Right lobe of liver (tissue), 6 donors: ENCODE results near the gene ICA1L. TPM values are rescaled to one million over a fixed set of nuclear protein-coding genes. Genes with fewer than 3 reads are reported as not detected.

Source experiments
- ATAC-seq, 4 donors: fragments of 200-7000 bp; cut with Tn5 transposase; one replicate each; pipeline ENCODE4 v1.9.1; 2020; ENCODE audit warnings: mild to moderate bottlenecking in 4 of 4, moderate library complexity in 4 of 4
- DNase-seq, 3 donors: peaks; one replicate each; pipeline ENCODE4 v3.0.0-alpha.2; 2020
- H3K27ac ChIP-seq, 3 donors: fragments of 200-600 bp; one replicate each; pipeline ENCODE4 v1.8.0; 2022
- H3K27me3 ChIP-seq, 2 donors: fragments of 200-600 bp; one replicate each; pipeline ENCODE4 v1.8.0; 2022
- H3K36me3 ChIP-seq, 4 donors: fragments of 200-600 bp; sonication (generic) in 1 of 4; one replicate each; pipeline versions ENCODE4 v1.5.1 to v1.8.0; 2017 to 2022; ENCODE audit warnings: control low read depth in 1 of 4
- H3K4me1 ChIP-seq, 4 donors: fragments of 200-600 bp; sonication (generic) in 1 of 4; one replicate each; pipeline versions ENCODE4 v1.5.1 to v1.8.0; 2017 to 2022; ENCODE audit warnings: control low read depth in 1 of 4
- H3K4me3 ChIP-seq, 3 donors: fragments of 200-600 bp; one replicate each; pipeline ENCODE4 v1.8.0; 2022
- H3K9me3 ChIP-seq, 4 donors: fragments of 200-600 bp; sonication (generic) in 1 of 4; one replicate each; pipeline versions ENCODE4 v1.5.1 to v1.8.0; 2017 to 2022; ENCODE audit warnings: control low read depth in 1 of 4
- CTCF ChIP-seq, 4 donors: fragments of 200-600 bp in 3 of 4; fragments of 450-650 bp in 1 of 4; IDR thresholded peaks; one replicate each; pipeline versions ENCODE4 v1.5.1 to v1.8.0; 2016 to 2022; ENCODE audit warnings: antibody characterized with exemption in 4 of 4, mild to moderate bottlenecking in 2 of 4
- POLR2A ChIP-seq: fragments of 450-650 bp; IDR thresholded peaks from one replicate; pipeline ENCODE4 v1.6.1; 2017; ENCODE audit warnings: antibody characterized with exemption, mild to moderate bottlenecking
- WGBS: methylation state at CpG from one replicate; pipeline ENCODE4 v1.1.6; 2018; ENCODE audit warnings: low coverage, low lambda C conversion rate; ENCODE audit not compliant: insufficient coverage; ENCODE audit errors: missing lambda C conversion rate; 5-methylcytosine and 5-hydroxymethylcytosine counted together
- intact Hi-C, 2 donors: fragments of 100-400 bp; cut with DNase I; formaldehyde crosslinking; loops; one replicate each; pipeline versions ENCODE4 v1.11.2 to v1.14.1; 2022
- total RNA-seq, 6 experiments: library from RNA; depleted of rRNA in 2 of 6; stranded (reverse); fragments of >200 nt in 2 of 6; fragmentation: NEBNext Ultra II Directional in 3 of 6; extraction: Animal tissue kit (Norgen Biotek cat#: 25700) in 3 of 6; gene quantifications; one replicate each; pipeline versions ENCODE4 v1.1.0 to v1.2.4, GENCODE V29; 2016 to 2023
- donor health status: DM: no; HTN: yes; CAD: no.
- donor health status: DM: no; HTN: no; CAD: no.
- donor health status: DM: no; HTN: no; CAD: no.
- donor health status: DM: no; HTN: yes; CAD: no.
- donor health status: DM: no; HTN: yes; CAD: no.

Gene ICA1L
- total RNA-seq, 6 experiments from 2014 or later = 0.07 to 0.53 (median 0.15) TPM

GRCh38 chr2:202757339-202757738, 114.2 kb downstream of the ICA1L start:
- Histone ChIP-seq H3K27me3 (no peaks in the 10 kb centered on the region), H3K27ac (no peak overlapping the region), H3K4me1 (no peaks in the 10 kb centered on the region), H3K4me3 (no peak overlapping the region), H3K36me3 (no peaks in the 10 kb centered on the region), H3K9me3 (no peaks in the 10 kb centered on the region)
- no peak for ATAC-seq
- 93% methylated on average over 5 of the region's 5 CpGs for WGBS
- intact Hi-C loops = no loop called here
- TF ChIP-seq CTCF (IDR thresholded peaks at IDR 0.05) (no peak), POLR2A (no peak)
- DNase-seq = no peak

- Histone ChIP-seq H3K4me1 (no peaks in the 10 kb centered on the region), H3K27me3 (no peaks in the 10 kb centered on the region), H3K27ac (no peak overlapping the region), H3K36me3 (no peaks in the 10 kb centered on the region), H3K4me3 (no peak overlapping the region), H3K9me3 (no peaks in the 10 kb centered on the region)
- DNase-seq (no peak), ATAC-seq (no peak)
- TF ChIP-seq CTCF (IDR thresholded peaks at IDR 0.05) = no peak
- TF ChIP-seq POLR2A = no peak
- 82% methylated on average over 3 of the region's 3 CpGs for WGBS
- intact Hi-C loops = no loop called here
Observed at GRCh38 chr2:202756598-202756997, 115.0 kb downstream of the ICA1L start.

GRCh38 chr2:202754936-202755335, 116.6 kb downstream of the ICA1L start:
- 86% methylated on average over 6 of the region's 6 CpGs for WGBS
- intact Hi-C loops = no loop called here
- Histone ChIP-seq H3K27me3 (no peaks in the 10 kb centered on the region), H3K9me3 (no peaks in the 10 kb centered on the region), H3K4me1 (no peaks in the 10 kb centered on the region), H3K4me3 (no peak overlapping the region), H3K27ac (no peak overlapping the region), H3K36me3 (no peaks in the 10 kb centered on the region)
- DNase-seq (no peak), ATAC-seq (no peak)
- TF ChIP-seq CTCF (IDR thresholded peaks at IDR 0.05) (no peak), POLR2A (no peak)

DNA sequence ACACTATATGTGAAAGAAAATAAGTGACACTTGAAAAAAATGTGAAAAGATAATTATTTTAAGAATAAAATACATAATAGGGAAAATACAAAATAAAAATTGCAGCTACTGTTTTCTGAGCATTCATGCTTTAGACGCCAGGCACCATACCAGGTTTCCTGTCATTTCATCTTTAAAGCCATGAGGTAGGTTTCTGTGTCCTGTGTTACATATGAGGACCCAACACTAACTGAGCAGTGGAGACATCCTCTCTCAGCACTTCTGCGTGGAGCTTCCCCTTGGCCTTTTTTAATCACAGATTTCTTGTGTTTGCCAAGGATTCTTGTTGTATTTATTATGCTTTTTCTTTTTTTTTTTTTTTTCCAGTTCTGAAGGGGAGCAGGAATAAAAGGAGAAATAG, 119.5 kb downstream of the ICA1L start:
- Histone ChIP-seq H3K27ac (no peak overlapping the region), H3K27me3 (no peaks in the 10 kb centered on the region), H3K4me3 (no peak overlapping the region), H3K9me3 (no peaks in the 10 kb centered on the region), H3K36me3 (no peaks in the 10 kb centered on the region), H3K4me1 (no peaks in the 10 kb centered on the region)
- TF ChIP-seq CTCF (IDR thresholded peaks at IDR 0.05) = no peak
- TF ChIP-seq POLR2A = no peak
- WGBS = 86% methylated on average over 2 of the region's 2 CpGs
- ATAC-seq (no peak), DNase-seq (no peak)
- intact Hi-C loops = no loop called here
